PC-3 (cell line): ENCODE results near the gene NLGN1. TPM values are rescaled to one million over a fixed set of nuclear protein-coding genes. Genes with fewer than 3 reads are reported as not detected.

ENCODE experiments used
- ATAC-seq: fragments of 200-7000 bp; cut with Tn5 transposase; 2 replicates; pipeline ENCODE4 v1.9.1; 2020; ENCODE audit warnings: mild to moderate bottlenecking, moderate library complexity
- BruUV-seq: library from RNA; stranded (reverse); fragments of 400-500 nt; replicated peaks from 2 replicates; lab custom pipeline; 2021; lab: Mats Ljungman, UMichigan
- CTCF ChIA-PET: fragments of 300-600 bp; sonication (Branson Sonifier 250); formaldehyde crosslinking; loops from one replicate; lab custom pipeline; 2022; ENCODE audit warnings: antibody characterized with exemption; lab: Charles Lee
- POLR2A ChIA-PET: fragments of 300-600 bp; sonication (Branson Sonifier 250); formaldehyde crosslinking; loops from one replicate; lab custom pipeline; 2022; ENCODE audit warnings: antibody characterized with exemption; ENCODE audit not compliant: unreplicated experiment; lab: Charles Lee
- DNase-seq: peaks from one replicate; pipeline ENCODE4 v3.0.0-alpha.2; 2015
- H2AFZ ChIP-seq: fragments of 300-600 bp; sonication (generic); 2 replicates; pipeline ENCODE4 v1.6.0; 2016; ENCODE audit warnings: antibody characterized with exemption, low read length
- H3F3A ChIP-seq: fragments of 300-600 bp; sonication (generic); one replicate; pipeline ENCODE4 v1.6.0; 2017; ENCODE audit warnings: antibody characterized with exemption, low read length, control low read depth, mild to moderate bottlenecking; ENCODE audit not compliant: unreplicated experiment
- H3K27ac ChIP-seq: fragments of 300-600 bp; sonication (generic); 2 replicates; pipeline ENCODE4 v1.5.1; 2016; ENCODE audit warnings: mild to moderate bottlenecking, low read length
- H3K27me3 ChIP-seq: fragments of 300-600 bp; sonication (generic); 2 replicates; pipeline ENCODE4 v1.6.1; 2016; ENCODE audit warnings: low read length, mixed read lengths
- H3K36me3 ChIP-seq: fragments of 300-600 bp; sonication (generic); 2 replicates; pipeline ENCODE4 v1.6.1; 2016; ENCODE audit warnings: low read depth, mixed run types, low read length, mixed read lengths
- H3K4me1 ChIP-seq: fragments of 300-600 bp; sonication (generic); 2 replicates; pipeline ENCODE4 v1.5.1; 2016; ENCODE audit warnings: low read length; ENCODE audit not compliant: insufficient read depth
- H3K4me2 ChIP-seq: fragments of 300-600 bp; sonication (generic); 2 replicates; pipeline ENCODE4 v1.6.0; 2016; ENCODE audit warnings: low read length
- H3K4me3 ChIP-seq: fragments of 300-600 bp; sonication (generic); 2 replicates; pipeline ENCODE4 v1.5.1; 2016; ENCODE audit warnings: mild to moderate bottlenecking, low read length, mixed read lengths
- H3K79me2 ChIP-seq: fragments of 300-600 bp; sonication (generic); 2 replicates; pipeline ENCODE4 v1.6.1; 2017; ENCODE audit warnings: low read length, mixed read lengths
- H3K9ac ChIP-seq: fragments of 300-600 bp; sonication (generic); 2 replicates; pipeline ENCODE4 v1.6.0; 2016; ENCODE audit warnings: mild to moderate bottlenecking, low read length
- H3K9me2 ChIP-seq: fragments of 300-600 bp; sonication (generic); replicated peaks from 2 replicates; pipeline ENCODE4 v1.6.1; 2016; ENCODE audit warnings: mixed run types, low read length, mixed read lengths
- H3K9me3 ChIP-seq: fragments of 300-600 bp; sonication (generic); 2 replicates; pipeline ENCODE4 v1.6.1; 2016; ENCODE audit warnings: low read length, mixed read lengths
- H4K20me1 ChIP-seq: fragments of 300-600 bp; sonication (generic); 2 replicates; pipeline ENCODE4 v1.6.1; 2016; ENCODE audit warnings: low read length, mixed read lengths
- EZH2 ChIP-seq: fragments of 300-600 bp; sonication (generic); IDR thresholded peaks from one replicate; pipeline ENCODE4 v1.6.1; 2017; ENCODE audit warnings: antibody characterized with exemption, mild to moderate bottlenecking, low read length; ENCODE audit not compliant: unreplicated experiment
- EZH2phosphoT487 ChIP-seq: fragments of 300-600 bp; sonication (generic); IDR thresholded peaks from 2 replicates; pipeline ENCODE4 v1.6.1; 2018; ENCODE audit warnings: mild to moderate bottlenecking, antibody characterized with exemption, low read length, borderline replicate concordance
- intact Hi-C: fragments of 100-400 bp; cut with micrococcal nuclease; formaldehyde crosslinking; loops from 2 replicates; pipeline ENCODE4 v1.9.0; 2023
- total RNA-seq: library from RNA; depleted of rRNA; stranded (reverse); fragments of >200 nt; gene quantifications from 2 replicates; pipeline ENCODE4 v1.2.3, GENCODE V29; 2014
- TF ChIP-seq, protein P1 (sequence below): fragments of 300-600 bp; sonication (generic); conservative IDR thresholded peaks from 2 replicates; pipeline ENCODE4 v1.5.1; 2017; ENCODE audit warnings: antibody characterized with exemption, low read depth, mild to moderate bottlenecking, low read length

The NLGN1 gene
- total RNA-seq, 1 experiment from 2014 or later, result 0.77 TPM

- no peaks in the 10 kb centered on the region for H4K20me1 ChIP-seq
- H3K36me3 ChIP-seq, result no peaks in the 10 kb centered on the region
- H3K4me3 ChIP-seq, result no peak overlapping the region
- H3K9ac ChIP-seq, result no peak overlapping the region
- no peaks in the 10 kb centered on the region for H3K79me2 ChIP-seq
- no TSS peak for BruUV-seq
- intact Hi-C loops, result no loop called here
- TF ChIP-seq EZH2phosphoT487, result no peak
- CTCF ChIA-PET, result no interaction called here
- no peaks in the 10 kb centered on the region for H3K9me3 ChIP-seq
- H3K9me2 ChIP-seq, result no peaks in the 10 kb centered on the region
- ATAC-seq (peak; percentile 65), DNase-seq (peak; percentile 25)
- H3F3A ChIP-seq, result no peaks in the 10 kb centered on the region
- peaks cover 25% of the 10 kb centered on the region for H3K4me1 ChIP-seq
- peak overlapping the region; percentile 5; the same call in 1 of the 2 replicates for H3K4me2 ChIP-seq
- H3K27me3 ChIP-seq, result no peaks in the 10 kb centered on the region
- H3K27ac ChIP-seq, result peak overlapping the region; percentile 43
- POLR2A ChIA-PET, result interaction anchor here (0.6 kb wide), 1 partner anchor 1477 kb away, joined by 3 read pairs; no protein-coding TSS in a partner anchor
- H2AFZ ChIP-seq, result peak overlapping the region; percentile 44; the same call in 1 of the 2 replicates
These were observed 703.2 kb downstream of the NLGN1 start for GRCh38 chr3:174100744-174101143.

GRCh38 chr3:174101244-174101643 lies 703.7 kb downstream of the NLGN1 start:
- ATAC-seq (peak; percentile 40), DNase-seq (peak; percentile 55)
- peak overlapping the region; percentile 43 for H3K27ac ChIP-seq
- H4K20me1 ChIP-seq, result no peaks in the 10 kb centered on the region
- H3K27me3 ChIP-seq, result no peaks in the 10 kb centered on the region
- intact Hi-C loops, result no loop called here
- no peak overlapping the region for H3K9ac ChIP-seq
- POLR2A ChIA-PET, result no interaction called here
- no peak overlapping the region for H3K4me3 ChIP-seq
- peak overlapping the region; percentile 44; the same call in 1 of the 2 replicates for H2AFZ ChIP-seq
- CTCF ChIA-PET, result no interaction called here
- no peaks in the 10 kb centered on the region for H3K9me3 ChIP-seq
- BruUV-seq, result no TSS peak
- H3F3A ChIP-seq, result no peaks in the 10 kb centered on the region
- no peaks in the 10 kb centered on the region for H3K79me2 ChIP-seq
- peak overlapping the region; percentile 5; the same call in 1 of the 2 replicates for H3K4me2 ChIP-seq
- no peaks in the 10 kb centered on the region for H3K9me2 ChIP-seq
- H3K4me1 ChIP-seq, result peaks cover 25% of the 10 kb centered on the region
- TF ChIP-seq, protein P1, sequence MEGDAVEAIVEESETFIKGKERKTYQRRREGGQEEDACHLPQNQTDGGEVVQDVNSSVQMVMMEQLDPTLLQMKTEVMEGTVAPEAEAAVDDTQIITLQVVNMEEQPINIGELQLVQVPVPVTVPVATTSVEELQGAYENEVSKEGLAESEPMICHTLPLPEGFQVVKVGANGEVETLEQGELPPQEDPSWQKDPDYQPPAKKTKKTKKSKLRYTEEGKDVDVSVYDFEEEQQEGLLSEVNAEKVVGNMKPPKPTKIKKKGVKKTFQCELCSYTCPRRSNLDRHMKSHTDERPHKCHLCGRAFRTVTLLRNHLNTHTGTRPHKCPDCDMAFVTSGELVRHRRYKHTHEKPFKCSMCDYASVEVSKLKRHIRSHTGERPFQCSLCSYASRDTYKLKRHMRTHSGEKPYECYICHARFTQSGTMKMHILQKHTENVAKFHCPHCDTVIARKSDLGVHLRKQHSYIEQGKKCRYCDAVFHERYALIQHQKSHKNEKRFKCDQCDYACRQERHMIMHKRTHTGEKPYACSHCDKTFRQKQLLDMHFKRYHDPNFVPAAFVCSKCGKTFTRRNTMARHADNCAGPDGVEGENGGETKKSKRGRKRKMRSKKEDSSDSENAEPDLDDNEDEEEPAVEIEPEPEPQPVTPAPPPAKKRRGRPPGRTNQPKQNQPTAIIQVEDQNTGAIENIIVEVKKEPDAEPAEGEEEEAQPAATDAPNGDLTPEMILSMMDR, result no peak
- TF ChIP-seq EZH2 (no peak), EZH2phosphoT487 (no peak)
- H3K36me3 ChIP-seq, result no peaks in the 10 kb centered on the region

DNA sequence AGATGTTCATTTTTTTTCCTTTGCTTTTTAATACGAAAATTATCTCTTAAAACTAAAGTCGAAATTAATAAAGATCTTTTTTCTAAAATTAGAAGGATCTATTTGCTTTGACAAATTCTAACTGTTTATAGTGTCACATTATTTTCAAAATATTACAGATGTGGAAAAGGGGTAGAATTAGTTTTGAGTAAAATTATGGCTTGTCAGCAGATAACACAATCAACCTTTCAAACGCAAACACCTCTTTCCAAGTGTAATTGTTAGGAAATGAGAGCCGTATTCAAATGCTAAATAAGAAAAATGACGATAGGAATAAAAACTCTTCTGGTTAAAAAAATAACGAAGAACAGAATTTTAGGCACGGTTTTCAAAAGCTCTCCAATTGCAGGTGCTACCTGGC lies 704.7 kb downstream of the NLGN1 start:
- H3F3A ChIP-seq, result no peaks in the 10 kb centered on the region

More for the DNA sequence above, 704.7 kb downstream of the NLGN1 start:
- no peaks in the 10 kb centered on the region for H3K27me3 ChIP-seq
- BruUV-seq, result no TSS peak
- no peak for TF ChIP-seq EZH2phosphoT487
- TF ChIP-seq, protein P1, result no peak
- no peak for TF ChIP-seq EZH2
- peaks cover 25% of the 10 kb centered on the region for H3K4me1 ChIP-seq
- H4K20me1 ChIP-seq, result no peaks in the 10 kb centered on the region
- no peak for DNase-seq
- H3K9ac ChIP-seq, result no peak overlapping the region
- H2AFZ ChIP-seq, result no peak overlapping the region
- ChIA-PET CTCF (no interaction called here), POLR2A (interaction anchor here (0.7 kb wide), 1 partner anchor 303 kb away, joined by 3 read pairs; no protein-coding TSS in a partner anchor)
- H3K9me2 ChIP-seq, result no peaks in the 10 kb centered on the region
- H3K27ac ChIP-seq, result no peak overlapping the region
- intact Hi-C loops, result no loop called here
- no peaks in the 10 kb centered on the region for H3K36me3 ChIP-seq
- no peak overlapping the region for H3K4me3 ChIP-seq
- ATAC-seq, result no peak
- no peaks in the 10 kb centered on the region for H3K79me2 ChIP-seq
- no peaks in the 10 kb centered on the region for H3K9me3 ChIP-seq
- H3K4me2 ChIP-seq, result no peak overlapping the region
